ENCODE data around the gene SLC9A3.

Gene SLC9A3

DNA sequence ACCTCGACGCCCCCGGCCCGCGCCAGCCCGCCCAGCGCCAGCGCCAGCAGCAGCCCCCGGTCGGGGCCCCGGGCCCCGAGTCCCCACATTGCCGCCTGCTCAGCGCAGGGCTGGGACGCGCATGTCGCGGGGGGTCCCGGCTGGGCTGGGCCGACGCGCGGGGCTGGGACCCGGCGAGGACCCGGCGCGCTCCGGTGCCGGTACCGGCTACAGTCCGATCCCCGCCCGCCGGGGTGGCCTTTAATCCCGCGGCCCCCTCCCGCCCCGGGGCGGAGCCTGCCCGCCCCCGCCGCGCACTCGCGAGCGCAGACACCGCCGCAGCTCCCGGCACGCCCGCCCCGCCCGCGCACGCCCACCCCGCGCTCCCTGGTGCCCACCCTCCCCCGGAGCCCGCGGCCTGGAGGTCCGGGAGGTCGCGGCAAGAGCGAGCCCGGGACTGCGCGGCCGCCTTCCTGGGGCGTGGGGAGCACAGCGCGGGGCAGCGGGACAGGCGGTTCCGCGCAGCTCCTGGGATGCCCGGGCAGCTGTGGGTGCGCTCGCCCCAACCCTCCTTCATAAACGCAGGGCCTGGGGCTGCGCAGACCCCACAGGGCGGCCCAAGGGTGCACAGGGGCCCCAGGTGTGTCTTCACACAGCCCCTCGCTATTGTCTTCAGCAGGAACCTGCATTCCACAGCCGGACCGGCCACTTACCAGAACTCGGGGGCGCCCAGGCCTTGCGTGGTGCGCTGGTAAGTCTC lies at the start of gene SLC9A3:
TSS of gene SLC9A3 (minus strand) at position 216 of the 739 bp plus-strand sequence.
- Histone ChIP-seq H3K4me3 (ENCODE audit: low read depth in 1 of 2, low read length in 2 of 2) (peak within 1 kb of the TSS; percentile 40 to 53), H3K4me1 (ENCODE audit: control insufficient read depth in 1 of 2, insufficient read depth in 2 of 2, low read length in 2 of 2) (peaks cover 15 to 32% of the 10 kb centered on the region in 2 donors)

DNA sequence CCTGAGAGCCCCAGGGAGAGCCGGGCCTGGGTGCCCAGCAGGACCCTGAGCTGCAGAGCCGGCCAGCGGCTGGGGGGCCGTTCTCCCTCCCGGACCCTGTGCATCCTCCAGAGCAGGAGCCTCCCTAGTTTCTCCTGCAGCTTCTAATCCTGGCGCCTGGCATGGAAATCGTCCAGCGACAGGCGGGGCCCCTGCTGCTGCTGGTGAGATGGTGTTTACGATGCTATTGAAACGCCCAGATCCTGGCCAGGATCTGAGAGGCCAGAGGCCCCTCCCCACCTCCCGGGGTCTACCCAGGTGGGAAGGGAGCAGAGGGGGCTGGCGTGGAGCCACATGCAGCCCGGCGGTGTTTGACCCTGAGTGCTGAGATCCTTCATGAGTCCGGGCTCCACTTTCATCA lies 49.7 kb upstream of the SLC9A3 start:
- Histone ChIP-seq H3K27me3 (ENCODE audit: control insufficient read depth in 1 of 2, insufficient read depth in 2 of 2, low read length in 2 of 2) (peaks cover 0 to under 1% of the 10 kb centered on the region in 2 donors), H3K9ac (ENCODE audit: low read depth in 1 of 2, low read length in 2 of 2) (no peak overlapping the region), H3K4me3 (ENCODE audit: low read depth in 1 of 2, low read length in 2 of 2) (no peak overlapping the region), H3K4me1 (ENCODE audit: control insufficient read depth in 1 of 2, insufficient read depth in 2 of 2, low read length in 2 of 2) (no peaks in the 10 kb centered on the region), H3K36me3 (ENCODE audit: control insufficient read depth in 1 of 2, insufficient read depth in 2 of 2, low read length in 2 of 2) (no peaks in the 10 kb centered on the region), H3K27ac (ENCODE audit: low read depth, low read length) (no peak overlapping the region), H3K9me3 (ENCODE audit: control insufficient read depth in 1 of 2, low read length in 2 of 2) (peaks cover 4 to 7% of the 10 kb centered on the region in 2 donors)

More for the DNA sequence above, at the start of gene SLC9A3:
- H3K9ac ChIP-seq (ENCODE audit: low read depth in 1 of 2, low read length in 2 of 2): no peak within 1 kb of the TSS
- H3K27me3 ChIP-seq (ENCODE audit: control insufficient read depth in 1 of 2, insufficient read depth in 2 of 2, low read length in 2 of 2): peaks cover 41 to 50% of the 10 kb centered on the region in 2 donors
- H3K36me3 ChIP-seq (ENCODE audit: control insufficient read depth in 1 of 2, insufficient read depth in 2 of 2, low read length in 2 of 2): no peaks in the 10 kb centered on the region
- H3K27ac ChIP-seq (ENCODE audit: low read depth, low read length): no peak within 1 kb of the TSS
- H3K9me3 ChIP-seq (ENCODE audit: control insufficient read depth in 1 of 2, low read length in 2 of 2): no peaks in the 10 kb centered on the region

DNA sequence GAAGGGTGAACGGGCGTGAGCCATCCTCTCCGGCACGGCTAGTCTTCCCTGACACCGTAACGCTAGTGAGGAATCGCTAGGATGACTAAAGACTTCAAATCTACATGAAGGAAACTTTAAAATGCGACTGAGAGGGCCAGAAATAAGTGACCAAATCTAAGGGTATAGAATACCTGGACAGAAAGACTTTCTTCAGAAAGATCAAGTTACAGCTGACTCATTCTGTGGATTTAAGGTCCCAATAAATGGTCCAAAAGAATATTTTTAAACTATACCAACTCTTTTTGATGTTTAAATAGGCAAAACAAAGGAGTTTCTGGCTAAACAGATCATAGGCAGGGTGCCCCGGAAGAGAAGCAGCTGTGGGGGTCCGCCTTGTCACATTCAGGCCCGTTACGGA lies 49.0 kb upstream of the SLC9A3 start:
- Histone ChIP-seq H3K9ac (ENCODE audit: low read depth in 1 of 2, low read length in 2 of 2) (no peak overlapping the region), H3K27me3 (ENCODE audit: control insufficient read depth in 1 of 2, insufficient read depth in 2 of 2, low read length in 2 of 2) (no peaks in the 10 kb centered on the region), H3K4me1 (ENCODE audit: control insufficient read depth in 1 of 2, insufficient read depth in 2 of 2, low read length in 2 of 2) (no peaks in the 10 kb centered on the region), H3K4me3 (ENCODE audit: low read depth in 1 of 2, low read length in 2 of 2) (no peak overlapping the region), H3K9me3 (ENCODE audit: control insufficient read depth in 1 of 2, low read length in 2 of 2) (peaks cover 4 to 7% of the 10 kb centered on the region in 2 donors), H3K36me3 (ENCODE audit: control insufficient read depth in 1 of 2, insufficient read depth in 2 of 2, low read length in 2 of 2) (no peaks in the 10 kb centered on the region), H3K27ac (ENCODE audit: low read depth, low read length) (no peak overlapping the region)

DNA sequence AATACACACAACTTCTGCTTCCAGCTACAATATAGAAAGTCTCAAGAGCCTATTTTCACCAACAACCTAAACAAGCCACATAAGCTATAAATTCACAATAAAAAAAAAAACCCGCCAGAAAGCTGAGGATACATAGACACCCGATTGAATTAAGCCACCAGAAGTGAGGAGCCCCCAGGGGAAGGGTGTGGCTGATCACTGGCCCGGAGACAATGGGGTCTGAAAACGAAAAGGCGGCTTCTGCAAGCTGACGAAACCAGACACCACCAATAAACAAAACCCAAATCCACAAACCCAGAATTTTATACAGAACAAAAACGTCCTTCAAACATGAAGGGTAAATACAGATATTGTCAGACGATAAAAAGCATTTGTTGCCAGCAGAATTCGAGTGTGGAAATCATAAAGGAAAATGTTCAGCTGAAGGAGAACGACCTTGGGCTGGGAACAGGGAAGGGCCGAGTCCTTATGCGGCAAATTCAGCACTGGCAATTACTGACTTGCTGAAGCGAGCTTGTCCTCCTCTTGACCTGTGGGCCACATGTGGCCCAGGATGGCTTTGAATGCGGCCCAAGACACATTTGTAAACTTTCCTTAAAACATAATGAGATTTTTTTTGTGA lies 48.3 kb upstream of the SLC9A3 start:
- Histone ChIP-seq H3K4me3 (ENCODE audit: low read depth in 1 of 2, low read length in 2 of 2) (no peak overlapping the region), H3K9ac (ENCODE audit: low read depth in 1 of 2, low read length in 2 of 2) (no peak overlapping the region), H3K4me1 (ENCODE audit: control insufficient read depth in 1 of 2, insufficient read depth in 2 of 2, low read length in 2 of 2) (no peaks in the 10 kb centered on the region), H3K9me3 (ENCODE audit: control insufficient read depth in 1 of 2, low read length in 2 of 2) (peaks cover 4 to 7% of the 10 kb centered on the region in 2 donors), H3K36me3 (ENCODE audit: control insufficient read depth in 1 of 2, insufficient read depth in 2 of 2, low read length in 2 of 2) (no peaks in the 10 kb centered on the region), H3K27ac (ENCODE audit: low read depth, low read length) (no peak overlapping the region), H3K27me3 (ENCODE audit: control insufficient read depth in 1 of 2, insufficient read depth in 2 of 2, low read length in 2 of 2) (peaks cover 0 to 2% of the 10 kb centered on the region in 2 donors)

DNA sequence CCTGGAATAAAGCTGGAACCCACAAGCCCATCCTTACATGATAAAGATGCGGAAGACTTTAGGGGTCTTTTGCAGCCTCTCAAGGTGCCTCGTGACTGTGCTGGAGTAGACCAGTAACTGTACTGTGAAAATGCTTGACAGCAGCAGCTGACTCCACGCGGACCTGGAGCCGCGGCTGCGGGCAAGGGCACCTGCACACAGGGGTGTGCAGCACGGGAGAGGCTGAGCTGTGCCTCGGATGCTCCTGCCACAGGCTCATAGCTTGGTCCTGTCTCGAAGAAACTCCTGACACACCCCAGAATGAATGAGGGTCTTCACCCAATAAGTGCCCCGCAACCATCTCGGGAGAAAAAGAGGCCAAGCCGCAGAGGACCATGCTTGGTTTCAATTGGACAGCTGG lies 47.5 kb upstream of the SLC9A3 start:
- Histone ChIP-seq H3K27me3 (ENCODE audit: control insufficient read depth in 1 of 2, insufficient read depth in 2 of 2, low read length in 2 of 2) (peaks cover 0 to 5% of the 10 kb centered on the region in 2 donors), H3K27ac (ENCODE audit: low read depth, low read length) (no peak overlapping the region), H3K4me1 (ENCODE audit: control insufficient read depth in 1 of 2, insufficient read depth in 2 of 2, low read length in 2 of 2) (no peaks in the 10 kb centered on the region), H3K4me3 (ENCODE audit: low read depth in 1 of 2, low read length in 2 of 2) (no peak overlapping the region), H3K36me3 (ENCODE audit: control insufficient read depth in 1 of 2, insufficient read depth in 2 of 2, low read length in 2 of 2) (no peaks in the 10 kb centered on the region), H3K9ac (ENCODE audit: low read depth in 1 of 2, low read length in 2 of 2) (no peak overlapping the region), H3K9me3 (ENCODE audit: control insufficient read depth in 1 of 2, low read length in 2 of 2) (peaks cover 4 to 7% of the 10 kb centered on the region in 2 donors)

DNA sequence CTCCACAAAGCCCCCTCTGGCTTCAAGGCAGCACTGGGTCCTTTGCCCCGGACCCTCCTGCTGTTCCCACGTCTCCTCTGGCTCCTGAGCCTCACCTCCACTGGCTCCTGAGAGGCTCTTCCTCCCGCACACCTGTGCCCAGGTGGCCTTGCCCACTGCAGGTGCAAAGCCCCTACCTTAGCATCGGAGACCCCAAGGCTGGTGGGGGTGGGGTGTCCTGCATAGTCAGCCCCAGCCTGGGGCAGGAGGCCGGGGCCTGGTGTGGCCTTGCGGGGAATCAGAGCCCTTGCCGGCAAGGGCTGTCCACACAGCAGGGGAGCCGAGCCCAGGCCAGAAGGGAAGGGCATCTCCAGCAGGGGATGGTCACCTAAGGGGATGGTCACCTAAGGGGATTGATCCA lies 46.6 kb upstream of the SLC9A3 start:
- peaks cover 3 to 4% of the 10 kb centered on the region in 2 donors for H3K9me3 ChIP-seq (ENCODE audit: control insufficient read depth in 1 of 2, low read length in 2 of 2)
- H3K27ac ChIP-seq (ENCODE audit: low read depth, low read length): no peak overlapping the region
- H3K4me3 ChIP-seq (ENCODE audit: low read depth in 1 of 2, low read length in 2 of 2): no peak overlapping the region
- no peaks in the 10 kb centered on the region for H3K36me3 ChIP-seq (ENCODE audit: control insufficient read depth in 1 of 2, insufficient read depth in 2 of 2, low read length in 2 of 2)
- H3K9ac ChIP-seq (ENCODE audit: low read depth in 1 of 2, low read length in 2 of 2): no peak overlapping the region
- peaks cover 0 to 6% of the 10 kb centered on the region in 2 donors for H3K27me3 ChIP-seq (ENCODE audit: control insufficient read depth in 1 of 2, insufficient read depth in 2 of 2, low read length in 2 of 2)
- H3K4me1 ChIP-seq (ENCODE audit: control insufficient read depth in 1 of 2, insufficient read depth in 2 of 2, low read length in 2 of 2): no peaks in the 10 kb centered on the region

DNA sequence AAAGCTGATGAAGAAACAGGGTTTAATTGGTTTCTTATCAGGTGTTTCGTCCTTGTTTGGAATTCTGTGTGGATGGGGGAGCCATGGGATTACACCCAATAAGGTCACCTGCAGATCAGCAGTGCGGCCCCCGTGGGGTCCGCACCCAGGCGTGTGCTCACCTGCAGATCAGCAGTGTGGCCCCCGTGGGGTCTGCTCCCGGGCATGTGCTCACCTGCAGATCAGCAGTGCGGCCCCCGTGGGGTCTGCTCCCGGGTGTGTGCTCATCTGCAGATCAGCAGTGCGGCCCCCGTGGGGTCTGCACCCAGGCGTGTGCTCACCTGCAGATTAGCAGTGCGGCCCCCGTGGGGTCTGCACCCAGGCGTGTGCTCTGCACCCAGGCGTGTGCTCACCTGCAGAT lies 46.2 kb upstream of the SLC9A3 start:
- Histone ChIP-seq H3K4me3 (ENCODE audit: low read depth in 1 of 2, low read length in 2 of 2) (no peak overlapping the region), H3K9ac (ENCODE audit: low read depth in 1 of 2, low read length in 2 of 2) (no peak overlapping the region), H3K9me3 (ENCODE audit: control insufficient read depth in 1 of 2, low read length in 2 of 2) (no peaks in the 10 kb centered on the region), H3K27me3 (ENCODE audit: control insufficient read depth in 1 of 2, insufficient read depth in 2 of 2, low read length in 2 of 2) (peaks cover 0 to 7% of the 10 kb centered on the region in 2 donors), H3K36me3 (ENCODE audit: control insufficient read depth in 1 of 2, insufficient read depth in 2 of 2, low read length in 2 of 2) (no peaks in the 10 kb centered on the region), H3K27ac (ENCODE audit: low read depth, low read length) (no peak overlapping the region), H3K4me1 (ENCODE audit: control insufficient read depth in 1 of 2, insufficient read depth in 2 of 2, low read length in 2 of 2) (no peaks in the 10 kb centered on the region)

DNA sequence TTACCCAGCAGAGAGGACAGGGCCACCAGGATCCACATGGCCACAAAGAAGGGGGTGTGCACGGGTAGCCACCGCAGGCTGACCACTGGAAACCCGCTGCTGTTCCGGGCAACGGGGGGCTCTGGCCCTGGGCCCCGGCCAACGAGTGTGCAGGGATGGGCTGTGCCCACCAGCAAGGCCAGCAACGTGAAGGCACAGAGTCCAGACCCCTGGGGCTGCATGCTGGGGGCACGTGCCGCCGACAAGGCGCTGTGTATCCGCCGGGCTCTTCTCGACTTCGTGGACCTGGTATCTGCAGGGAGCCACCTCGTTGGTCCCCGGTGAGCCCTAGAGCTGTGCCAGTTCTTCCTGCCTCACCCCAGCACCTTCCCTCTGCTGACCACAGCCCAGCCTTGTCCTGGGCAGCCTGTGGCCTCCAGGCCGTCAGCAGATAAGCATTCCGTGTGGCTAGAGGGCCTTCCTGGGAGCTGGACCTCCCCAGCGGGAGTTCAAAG lies 45.7 kb upstream of the SLC9A3 start:
- Histone ChIP-seq H3K9ac (ENCODE audit: low read depth in 1 of 2, low read length in 2 of 2) (no peak overlapping the region), H3K4me1 (ENCODE audit: control insufficient read depth in 1 of 2, insufficient read depth in 2 of 2, low read length in 2 of 2) (no peaks in the 10 kb centered on the region), H3K9me3 (ENCODE audit: control insufficient read depth in 1 of 2, low read length in 2 of 2) (no peaks in the 10 kb centered on the region), H3K27me3 (ENCODE audit: control insufficient read depth in 1 of 2, insufficient read depth in 2 of 2, low read length in 2 of 2) (peaks cover 0 to 7% of the 10 kb centered on the region in 2 donors), H3K36me3 (ENCODE audit: control insufficient read depth in 1 of 2, insufficient read depth in 2 of 2, low read length in 2 of 2) (no peaks in the 10 kb centered on the region), H3K4me3 (ENCODE audit: low read depth in 1 of 2, low read length in 2 of 2) (no peak overlapping the region), H3K27ac (ENCODE audit: low read depth, low read length) (no peak overlapping the region)

DNA sequence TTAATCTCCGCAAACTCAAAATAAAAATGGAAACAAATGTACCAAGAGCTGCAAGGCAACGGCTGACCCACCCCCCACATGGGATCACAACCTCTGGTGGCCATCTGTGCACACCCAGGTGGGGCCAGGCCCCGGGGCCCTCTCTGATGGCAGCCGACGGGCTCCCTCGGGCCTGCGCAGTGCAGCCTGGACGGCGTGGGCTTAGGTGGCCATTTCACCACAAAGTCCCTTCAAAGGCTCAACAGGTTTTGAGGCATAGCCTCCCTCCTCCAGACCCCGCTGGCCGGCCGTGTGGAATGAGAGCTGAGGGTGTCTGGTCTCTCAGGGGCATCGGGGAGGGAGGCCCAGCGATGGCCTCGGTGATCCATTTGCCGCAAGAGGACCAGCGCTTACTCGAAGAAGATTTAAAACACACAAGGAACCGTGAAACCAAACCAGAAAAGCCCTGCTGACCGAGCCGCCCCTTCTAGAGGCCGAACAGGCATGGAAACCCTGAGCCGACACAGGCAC lies 45.2 kb upstream of the SLC9A3 start:
- Histone ChIP-seq H3K4me1 (ENCODE audit: control insufficient read depth in 1 of 2, insufficient read depth in 2 of 2, low read length in 2 of 2) (no peaks in the 10 kb centered on the region), H3K4me3 (ENCODE audit: low read depth in 1 of 2, low read length in 2 of 2) (no peak overlapping the region), H3K36me3 (ENCODE audit: control insufficient read depth in 1 of 2, insufficient read depth in 2 of 2, low read length in 2 of 2) (no peaks in the 10 kb centered on the region), H3K27ac (ENCODE audit: low read depth, low read length) (no peak overlapping the region), H3K27me3 (ENCODE audit: control insufficient read depth in 1 of 2, insufficient read depth in 2 of 2, low read length in 2 of 2) (peaks cover 0 to 7% of the 10 kb centered on the region in 2 donors), H3K9ac (ENCODE audit: low read depth in 1 of 2, low read length in 2 of 2) (no peak overlapping the region), H3K9me3 (ENCODE audit: control insufficient read depth in 1 of 2, low read length in 2 of 2) (no peaks in the 10 kb centered on the region)

DNA sequence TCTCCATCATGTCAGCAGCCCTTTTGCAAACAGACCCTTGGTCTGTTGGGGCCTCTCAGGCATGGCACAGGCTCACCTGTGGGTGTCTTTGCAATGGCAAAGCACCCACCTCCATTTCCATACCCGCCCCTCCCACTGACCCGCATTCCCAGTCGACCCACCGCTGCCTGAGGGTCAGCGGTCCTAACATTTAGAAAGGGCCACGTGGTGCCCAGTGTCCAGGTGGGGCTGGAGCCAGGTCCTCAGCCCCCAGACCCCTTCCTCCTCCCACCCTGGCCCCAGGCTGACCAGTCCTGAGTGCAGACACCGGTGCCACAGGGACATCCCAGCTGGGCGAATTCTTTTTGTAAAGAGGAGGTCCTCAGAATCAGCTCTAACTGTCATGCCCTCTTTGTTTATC lies 44.6 kb upstream of the SLC9A3 start:
- Histone ChIP-seq H3K27me3 (ENCODE audit: control insufficient read depth in 1 of 2, insufficient read depth in 2 of 2, low read length in 2 of 2) (peaks cover 0 to 7% of the 10 kb centered on the region in 2 donors), H3K9ac (ENCODE audit: low read depth in 1 of 2, low read length in 2 of 2) (no peak overlapping the region), H3K27ac (ENCODE audit: low read depth, low read length) (no peak overlapping the region), H3K9me3 (ENCODE audit: control insufficient read depth in 1 of 2, low read length in 2 of 2) (no peaks in the 10 kb centered on the region), H3K4me3 (ENCODE audit: low read depth in 1 of 2, low read length in 2 of 2) (no peak overlapping the region), H3K4me1 (ENCODE audit: control insufficient read depth in 1 of 2, insufficient read depth in 2 of 2, low read length in 2 of 2) (no peaks in the 10 kb centered on the region), H3K36me3 (ENCODE audit: control insufficient read depth in 1 of 2, insufficient read depth in 2 of 2, low read length in 2 of 2) (no peaks in the 10 kb centered on the region)

Measured in duodenal mucosa (tissue), 2 donors.